ENCODE data around the gene SEC22A.

DNA sequence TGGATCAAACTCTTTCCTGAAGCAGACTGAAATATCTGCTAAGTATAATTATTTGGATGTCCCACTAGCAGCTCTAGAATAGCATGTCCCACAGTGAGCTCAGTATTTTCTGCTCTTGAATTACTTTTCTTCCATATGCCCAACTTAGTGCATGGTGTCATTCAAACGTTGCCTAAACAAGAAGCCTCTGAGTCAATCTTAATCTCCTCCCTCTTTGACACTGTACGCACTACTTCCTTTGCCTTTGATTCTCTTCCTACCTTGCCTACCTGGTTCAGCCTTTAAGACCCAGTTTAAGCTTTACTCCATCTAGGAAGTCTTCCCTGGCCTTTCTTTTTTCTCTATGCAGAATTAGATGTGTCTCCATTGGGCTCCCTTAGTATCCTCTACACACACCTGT, 54.5 kb downstream of the SEC22A start:
- TF ChIP-seq, protein P1, sequence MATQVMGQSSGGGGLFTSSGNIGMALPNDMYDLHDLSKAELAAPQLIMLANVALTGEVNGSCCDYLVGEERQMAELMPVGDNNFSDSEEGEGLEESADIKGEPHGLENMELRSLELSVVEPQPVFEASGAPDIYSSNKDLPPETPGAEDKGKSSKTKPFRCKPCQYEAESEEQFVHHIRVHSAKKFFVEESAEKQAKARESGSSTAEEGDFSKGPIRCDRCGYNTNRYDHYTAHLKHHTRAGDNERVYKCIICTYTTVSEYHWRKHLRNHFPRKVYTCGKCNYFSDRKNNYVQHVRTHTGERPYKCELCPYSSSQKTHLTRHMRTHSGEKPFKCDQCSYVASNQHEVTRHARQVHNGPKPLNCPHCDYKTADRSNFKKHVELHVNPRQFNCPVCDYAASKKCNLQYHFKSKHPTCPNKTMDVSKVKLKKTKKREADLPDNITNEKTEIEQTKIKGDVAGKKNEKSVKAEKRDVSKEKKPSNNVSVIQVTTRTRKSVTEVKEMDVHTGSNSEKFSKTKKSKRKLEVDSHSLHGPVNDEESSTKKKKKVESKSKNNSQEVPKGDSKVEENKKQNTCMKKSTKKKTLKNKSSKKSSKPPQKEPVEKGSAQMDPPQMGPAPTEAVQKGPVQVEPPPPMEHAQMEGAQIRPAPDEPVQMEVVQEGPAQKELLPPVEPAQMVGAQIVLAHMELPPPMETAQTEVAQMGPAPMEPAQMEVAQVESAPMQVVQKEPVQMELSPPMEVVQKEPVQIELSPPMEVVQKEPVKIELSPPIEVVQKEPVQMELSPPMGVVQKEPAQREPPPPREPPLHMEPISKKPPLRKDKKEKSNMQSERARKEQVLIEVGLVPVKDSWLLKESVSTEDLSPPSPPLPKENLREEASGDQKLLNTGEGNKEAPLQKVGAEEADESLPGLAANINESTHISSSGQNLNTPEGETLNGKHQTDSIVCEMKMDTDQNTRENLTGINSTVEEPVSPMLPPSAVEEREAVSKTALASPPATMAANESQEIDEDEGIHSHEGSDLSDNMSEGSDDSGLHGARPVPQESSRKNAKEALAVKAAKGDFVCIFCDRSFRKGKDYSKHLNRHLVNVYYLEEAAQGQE (IDR thresholded peaks at IDR 0.05; ENCODE audit: low read depth): no peak
- no peak for TF ChIP-seq TEAD4 (IDR thresholded peaks at IDR 0.05)
- TF ChIP-seq, protein P2, sequence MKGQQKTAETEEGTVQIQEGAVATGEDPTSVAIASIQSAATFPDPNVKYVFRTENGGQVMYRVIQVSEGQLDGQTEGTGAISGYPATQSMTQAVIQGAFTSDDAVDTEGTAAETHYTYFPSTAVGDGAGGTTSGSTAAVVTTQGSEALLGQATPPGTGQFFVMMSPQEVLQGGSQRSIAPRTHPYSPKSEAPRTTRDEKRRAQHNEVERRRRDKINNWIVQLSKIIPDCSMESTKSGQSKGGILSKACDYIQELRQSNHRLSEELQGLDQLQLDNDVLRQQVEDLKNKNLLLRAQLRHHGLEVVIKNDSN (IDR thresholded peaks at IDR 0.05): no peak
